Activated naive CD8-positive, alpha-beta T cell treated with anti-CD3 and anti-CD28 coated beads, Interleukin-2, amount 10 ng/mL, durations not matched to agents 7 days and 5 days (primary cell): ENCODE measurements around the gene B3GNT5. TPM values are rescaled to one million over a fixed set of nuclear protein-coding genes. Genes with fewer than 3 reads are reported as not detected.

Experiments used
- ATAC-seq: fragments of 150-1000 bp; cut with Tn5 transposase; one replicate; pipeline ENCODE4 v1.10.0; 2021; ENCODE audit warnings: low read depth, moderate library complexity
- POLR2A ChIA-PET: fragments of 350-600 bp; sonication (Branson Sonifier 250); formaldehyde crosslinking; loops from one replicate; lab custom pipeline; 2021; ENCODE audit warnings: antibody characterized with exemption; lab: Charles Lee
- DNase-seq: peaks from one replicate; pipeline ENCODE4 v3.0.0; 2021
- H3K27ac Mint-ChIP-seq: one replicate; pipeline ENCODE4 v1.8.0; 2022; ENCODE audit warnings: mild to moderate bottlenecking, mixed read lengths
- H3K27me3 Mint-ChIP-seq: one replicate; pipeline ENCODE4 v1.8.0; 2022; ENCODE audit warnings: mild to moderate bottlenecking, moderate library complexity, mixed read lengths
- H3K36me3 Mint-ChIP-seq: one replicate; pipeline ENCODE4 v1.8.0; 2021; ENCODE audit warnings: mild to moderate bottlenecking, mixed read lengths
- H3K4me1 Mint-ChIP-seq: one replicate; pipeline ENCODE4 v1.8.0; 2021; ENCODE audit warnings: mixed read lengths
- H3K4me3 Mint-ChIP-seq: one replicate; pipeline ENCODE4 v1.8.0; 2022; ENCODE audit warnings: mild to moderate bottlenecking, moderate library complexity, mixed read lengths
- H3K9me3 Mint-ChIP-seq: one replicate; pipeline ENCODE4 v1.8.0; 2021; ENCODE audit warnings: mixed read lengths
- total RNA-seq, 2 experiments: library from RNA; stranded (reverse); gene quantifications; one replicate each; pipeline ENCODE4 v1.2.3, GENCODE V29; 2021

The B3GNT5 gene, protein sequence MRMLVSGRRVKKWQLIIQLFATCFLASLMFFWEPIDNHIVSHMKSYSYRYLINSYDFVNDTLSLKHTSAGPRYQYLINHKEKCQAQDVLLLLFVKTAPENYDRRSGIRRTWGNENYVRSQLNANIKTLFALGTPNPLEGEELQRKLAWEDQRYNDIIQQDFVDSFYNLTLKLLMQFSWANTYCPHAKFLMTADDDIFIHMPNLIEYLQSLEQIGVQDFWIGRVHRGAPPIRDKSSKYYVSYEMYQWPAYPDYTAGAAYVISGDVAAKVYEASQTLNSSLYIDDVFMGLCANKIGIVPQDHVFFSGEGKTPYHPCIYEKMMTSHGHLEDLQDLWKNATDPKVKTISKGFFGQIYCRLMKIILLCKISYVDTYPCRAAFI
- total RNA-seq, result under 1 TPM; 0.61 to 0.79 TPM

- DNase-seq (peak; percentile 48), ATAC-seq (peak; percentile 19)
- H3K4me3 Mint-ChIP-seq, result peak within 1 kb of the TSS; percentile 73
- H3K27me3 Mint-ChIP-seq, result peaks cover 21% of the 10 kb centered on the region
- no peak within 1 kb of the TSS for H3K27ac Mint-ChIP-seq
- no peaks in the 10 kb centered on the region for H3K36me3 Mint-ChIP-seq
- POLR2A ChIA-PET, result interaction anchor here (1.0 kb wide), 1 partner anchor 63 kb away, joined by 3 read pairs; no protein-coding TSS in a partner anchor
- H3K9me3 Mint-ChIP-seq, result no peaks in the 10 kb centered on the region
- H3K4me1 Mint-ChIP-seq, result peaks cover 3% of the 10 kb centered on the region
Measured at GRCh38 chr3:183252973-183253527, at the start of gene B3GNT5. B3GNT5 (plus strand) TSS chr3:183253253; CDS start chr3:183269799, 16,546 bp downstream.

DNA sequence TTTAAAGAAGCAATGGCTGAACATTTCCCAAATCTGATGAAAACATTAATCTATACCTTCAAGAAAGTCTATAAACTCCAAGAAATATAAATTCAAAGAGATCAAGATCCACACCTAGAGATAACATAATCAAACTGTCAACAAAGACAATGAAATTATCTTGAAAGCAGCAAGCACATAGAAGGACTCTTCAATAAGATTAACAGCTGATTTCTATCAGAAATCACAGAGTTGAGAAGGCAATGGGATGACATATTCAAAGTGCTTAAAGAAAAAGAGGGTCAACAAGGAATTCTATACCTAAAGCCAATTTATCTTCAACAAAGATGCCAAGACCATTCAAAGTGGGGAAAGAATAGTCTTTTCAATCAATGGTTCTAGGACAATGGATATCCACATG is 49.4 kb upstream of the B3GNT5 start:
- H3K4me1 Mint-ChIP-seq, result peaks cover 17% of the 10 kb centered on the region
- H3K27me3 Mint-ChIP-seq, result no peaks in the 10 kb centered on the region
- ATAC-seq, result no peak
- peaks cover 49% of the 10 kb centered on the region for H3K36me3 Mint-ChIP-seq
- no peak overlapping the region for H3K27ac Mint-ChIP-seq
- DNase-seq, result no peak
- POLR2A ChIA-PET, result no interaction called here
- H3K9me3 Mint-ChIP-seq, result peaks cover 22% of the 10 kb centered on the region
- no peak overlapping the region for H3K4me3 Mint-ChIP-seq

DNA sequence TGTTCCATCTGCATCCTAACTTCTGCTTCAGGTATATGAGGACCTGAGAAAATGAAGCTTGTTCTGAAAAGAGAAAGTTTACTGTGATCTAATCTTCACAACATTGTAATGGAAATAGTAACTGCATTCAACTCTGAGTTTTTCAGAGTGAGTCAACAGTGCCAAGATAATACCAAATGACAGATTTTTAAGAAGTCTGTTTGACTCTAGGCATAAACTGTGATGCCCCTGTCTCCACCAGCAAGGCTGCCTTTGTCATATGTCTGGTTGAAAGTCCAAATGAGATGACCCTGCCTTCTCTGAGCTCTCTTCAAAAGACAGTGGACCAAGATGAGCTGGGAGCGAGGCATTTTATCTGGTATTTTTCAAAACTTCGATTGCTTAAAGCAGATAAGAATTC is 44.8 kb upstream of the B3GNT5 start:
- H3K4me3 Mint-ChIP-seq, result no peak overlapping the region
- H3K9me3 Mint-ChIP-seq, result peaks cover 19% of the 10 kb centered on the region
- peaks cover 7% of the 10 kb centered on the region for H3K4me1 Mint-ChIP-seq
- peaks cover 46% of the 10 kb centered on the region for H3K36me3 Mint-ChIP-seq
- no peaks in the 10 kb centered on the region for H3K27me3 Mint-ChIP-seq
- DNase-seq (no peak), ATAC-seq (no peak)
- POLR2A ChIA-PET, result interaction anchor here (0.6 kb wide), 1 partner anchor 338 kb away, joined by 3 read pairs; no protein-coding TSS in a partner anchor
- no peak overlapping the region for H3K27ac Mint-ChIP-seq

DNA sequence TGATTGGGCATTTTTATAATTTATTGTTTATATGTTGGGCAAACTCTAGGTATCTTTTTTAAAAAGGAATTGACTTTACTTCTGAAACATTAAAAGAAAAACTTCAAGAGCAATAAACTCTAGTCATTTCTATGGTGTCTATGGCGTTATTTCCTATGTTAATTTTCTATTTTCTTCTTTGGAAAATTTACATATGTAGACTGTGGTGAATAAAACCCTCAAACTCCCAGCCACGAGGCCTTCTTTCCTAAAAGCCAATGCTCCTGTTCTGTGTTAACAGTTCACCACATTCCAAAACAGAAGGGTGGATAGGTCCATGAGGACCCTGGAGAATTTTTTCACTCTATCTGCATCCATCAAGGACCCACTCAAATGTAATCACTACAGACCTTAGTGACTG is 44.3 kb upstream of the B3GNT5 start:
- Mint-ChIP-seq H3K27me3 (no peaks in the 10 kb centered on the region), H3K4me1 (peaks cover 6% of the 10 kb centered on the region), H3K36me3 (peaks cover 40% of the 10 kb centered on the region), H3K4me3 (no peak overlapping the region), H3K27ac (no peak overlapping the region), H3K9me3 (peaks cover 14% of the 10 kb centered on the region)
- POLR2A ChIA-PET, result interaction anchor here (0.6 kb wide), 1 partner anchor 338 kb away, joined by 3 read pairs; no protein-coding TSS in a partner anchor
- DNase-seq (no peak), ATAC-seq (no peak)

DNA sequence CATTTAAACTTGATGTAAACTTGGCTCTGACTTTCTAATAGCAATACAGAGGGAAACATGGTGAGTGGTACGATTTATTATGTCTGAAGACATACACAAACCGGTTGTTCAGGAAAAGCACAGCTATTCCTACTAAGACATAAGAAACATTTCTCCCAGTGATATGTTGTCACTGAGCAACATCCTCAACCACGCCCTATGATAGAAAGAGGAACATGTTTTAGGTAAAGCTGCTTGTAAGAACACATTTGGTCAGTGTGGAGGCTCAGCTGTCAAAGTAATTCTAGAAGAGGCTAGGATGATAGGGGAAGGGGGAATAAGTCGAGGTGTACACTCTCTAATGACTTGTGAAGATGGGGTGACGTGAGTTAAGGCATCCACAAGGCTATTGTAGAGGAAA is 42.7 kb upstream of the B3GNT5 start:
- DNase-seq (no peak), ATAC-seq (no peak)
- no peak overlapping the region for H3K27ac Mint-ChIP-seq
- no peaks in the 10 kb centered on the region for H3K27me3 Mint-ChIP-seq
- POLR2A ChIA-PET, result no interaction called here
- H3K4me3 Mint-ChIP-seq, result no peak overlapping the region
- H3K9me3 Mint-ChIP-seq, result peaks cover 10% of the 10 kb centered on the region
- H3K4me1 Mint-ChIP-seq, result peaks cover 6% of the 10 kb centered on the region
- H3K36me3 Mint-ChIP-seq, result peaks cover 37% of the 10 kb centered on the region

DNA sequence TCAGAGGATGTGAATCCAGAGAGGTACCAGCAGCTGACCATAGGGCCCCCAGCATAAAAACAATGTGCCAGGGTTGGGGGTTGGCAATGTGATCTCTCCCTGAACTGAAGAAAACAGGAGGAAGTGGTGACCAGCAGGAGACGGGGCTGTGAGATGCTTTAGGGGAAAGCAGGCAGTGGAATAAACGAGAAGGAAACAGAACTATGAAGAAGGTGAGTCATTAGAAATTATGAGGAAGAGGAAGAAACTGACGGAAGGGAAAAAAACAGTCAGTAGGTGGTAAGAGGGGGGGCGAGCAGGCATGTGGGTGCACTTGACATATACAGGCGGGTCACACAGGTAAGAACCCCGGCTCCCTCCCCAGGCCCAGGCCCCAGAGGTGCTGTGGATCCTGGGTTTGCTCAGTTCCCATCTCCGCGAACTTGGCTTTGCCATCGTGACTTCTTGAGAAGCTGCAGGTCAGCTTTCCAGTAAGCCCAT is 42.2 kb upstream of the B3GNT5 start:
- POLR2A ChIA-PET, result no interaction called here
- ATAC-seq (no peak), DNase-seq (no peak)
- Mint-ChIP-seq H3K9me3 (peaks cover 10% of the 10 kb centered on the region), H3K4me1 (peaks cover 6% of the 10 kb centered on the region), H3K36me3 (peaks cover 31% of the 10 kb centered on the region), H3K27ac (no peak overlapping the region), H3K4me3 (no peak overlapping the region), H3K27me3 (no peaks in the 10 kb centered on the region)

- Mint-ChIP-seq H3K4me1 (peaks cover 4% of the 10 kb centered on the region), H3K27ac (no peak overlapping the region), H3K9me3 (peaks cover 10% of the 10 kb centered on the region), H3K4me3 (no peak overlapping the region), H3K27me3 (no peaks in the 10 kb centered on the region), H3K36me3 (peaks cover 31% of the 10 kb centered on the region)
- no peak for DNase-seq
- ATAC-seq, result no peak
- POLR2A ChIA-PET, result no interaction called here
Measured at GRCh38 chr3:183211352-183211751, 41.7 kb upstream of the B3GNT5 start.

DNA sequence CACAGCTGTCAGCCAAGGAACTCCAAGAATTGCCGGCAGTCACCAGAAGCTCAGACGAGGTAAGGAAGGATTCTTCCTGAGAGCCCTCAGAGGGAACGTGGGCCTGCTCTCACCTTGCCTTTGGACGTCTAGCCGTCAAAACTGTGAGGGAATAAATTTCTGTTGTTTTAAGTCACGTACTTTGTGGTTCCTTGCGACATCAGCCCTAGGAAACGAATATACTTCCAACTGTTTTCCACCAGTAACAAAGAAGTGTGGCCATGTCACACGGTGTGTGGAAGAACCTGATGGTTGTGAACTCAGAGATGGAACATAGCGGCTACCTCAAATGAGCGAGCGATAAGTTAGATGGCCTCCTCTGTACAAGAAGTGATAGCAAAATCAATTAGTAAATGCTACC is 41.0 kb upstream of the B3GNT5 start:
- Mint-ChIP-seq H3K9me3 (peaks cover 10% of the 10 kb centered on the region), H3K36me3 (peaks cover 31% of the 10 kb centered on the region), H3K27ac (no peak overlapping the region), H3K4me1 (peaks cover 4% of the 10 kb centered on the region), H3K27me3 (no peaks in the 10 kb centered on the region), H3K4me3 (no peak overlapping the region)
- DNase-seq (no peak), ATAC-seq (no peak)
- POLR2A ChIA-PET, result no interaction called here

GRCh38 chr3:183212565-183212964 is 40.5 kb upstream of the B3GNT5 start:
- Mint-ChIP-seq H3K9me3 (peaks cover 10% of the 10 kb centered on the region), H3K4me1 (peaks cover 4% of the 10 kb centered on the region), H3K36me3 (peaks cover 29% of the 10 kb centered on the region), H3K27me3 (no peaks in the 10 kb centered on the region), H3K4me3 (no peak overlapping the region), H3K27ac (no peak overlapping the region)
- DNase-seq (no peak), ATAC-seq (no peak)
- POLR2A ChIA-PET, result no interaction called here

DNA sequence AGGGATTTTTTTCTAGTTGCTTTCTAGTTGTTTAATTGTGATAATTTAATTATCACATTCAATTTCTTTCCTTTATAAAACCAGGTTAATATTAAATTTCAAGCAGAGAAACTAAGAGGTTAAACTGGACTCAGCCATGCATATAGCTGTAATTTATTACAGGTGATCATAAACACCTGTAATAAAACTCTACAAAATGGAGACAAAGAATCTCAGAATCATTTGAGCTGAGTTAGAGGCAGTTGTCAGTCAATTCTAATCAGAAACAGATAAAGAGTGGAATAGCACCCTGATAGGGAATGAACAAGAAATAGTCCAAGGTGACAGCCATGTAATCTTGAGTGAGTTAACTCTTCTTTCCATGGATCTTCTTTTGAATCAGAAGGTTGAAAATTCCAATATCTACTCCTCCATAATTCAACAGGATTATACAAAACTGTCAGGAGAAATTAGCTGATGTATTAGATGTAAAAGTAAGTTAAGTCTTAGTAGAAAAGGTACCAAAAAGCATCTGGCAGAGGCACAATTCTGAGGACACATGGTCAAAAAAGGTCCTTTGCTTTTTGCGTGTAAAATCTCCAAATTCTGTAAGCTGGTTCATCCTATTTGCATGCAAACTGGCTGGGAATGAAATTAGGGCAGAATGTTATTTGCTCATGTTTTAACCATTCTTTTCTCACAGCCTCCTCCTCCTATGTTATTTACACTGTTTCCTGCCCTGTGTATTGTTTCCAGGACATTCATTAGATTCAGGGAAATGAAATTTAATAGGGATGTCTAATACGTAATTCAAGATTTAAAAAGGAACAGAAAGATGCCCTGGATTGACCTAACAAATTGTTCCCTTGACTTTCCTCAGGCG is 39.4 kb upstream of the B3GNT5 start:
- H3K36me3 Mint-ChIP-seq, result peaks cover 20% of the 10 kb centered on the region
- peaks cover 9% of the 10 kb centered on the region for H3K4me1 Mint-ChIP-seq
- ATAC-seq (no peak), DNase-seq (no peak)
- POLR2A ChIA-PET, result no interaction called here
- peaks cover 7% of the 10 kb centered on the region for H3K9me3 Mint-ChIP-seq
- H3K27ac Mint-ChIP-seq, result no peak overlapping the region
- H3K4me3 Mint-ChIP-seq, result no peak overlapping the region
- H3K27me3 Mint-ChIP-seq, result no peaks in the 10 kb centered on the region

GRCh38 chr3:183214277-183214612 is 38.8 kb upstream of the B3GNT5 start:
- Mint-ChIP-seq H3K27me3 (no peaks in the 10 kb centered on the region), H3K27ac (no peak overlapping the region), H3K9me3 (peaks cover 4% of the 10 kb centered on the region), H3K4me1 (peaks cover 13% of the 10 kb centered on the region), H3K36me3 (peaks cover 22% of the 10 kb centered on the region), H3K4me3 (no peak overlapping the region)
- ATAC-seq, result no peak
- no peak for DNase-seq
- POLR2A ChIA-PET, result no interaction called here

GRCh38 chr3:183215591-183216202 is 37.4 kb upstream of the B3GNT5 start:
- Mint-ChIP-seq H3K36me3 (peaks cover 13% of the 10 kb centered on the region), H3K9me3 (no peaks in the 10 kb centered on the region), H3K4me1 (peaks cover 13% of the 10 kb centered on the region), H3K4me3 (no peak overlapping the region), H3K27ac (no peak overlapping the region), H3K27me3 (no peaks in the 10 kb centered on the region)
- DNase-seq (no peak), ATAC-seq (no peak)
- POLR2A ChIA-PET, result no interaction called here
